ENCODE data around the gene SUN5.
"Not testable (repeated sequence)": the region's sequence is repeated elsewhere in the genome, so short reads cannot be mapped to it uniquely, and the experiment has no call there.

Gene SUN5, protein sequence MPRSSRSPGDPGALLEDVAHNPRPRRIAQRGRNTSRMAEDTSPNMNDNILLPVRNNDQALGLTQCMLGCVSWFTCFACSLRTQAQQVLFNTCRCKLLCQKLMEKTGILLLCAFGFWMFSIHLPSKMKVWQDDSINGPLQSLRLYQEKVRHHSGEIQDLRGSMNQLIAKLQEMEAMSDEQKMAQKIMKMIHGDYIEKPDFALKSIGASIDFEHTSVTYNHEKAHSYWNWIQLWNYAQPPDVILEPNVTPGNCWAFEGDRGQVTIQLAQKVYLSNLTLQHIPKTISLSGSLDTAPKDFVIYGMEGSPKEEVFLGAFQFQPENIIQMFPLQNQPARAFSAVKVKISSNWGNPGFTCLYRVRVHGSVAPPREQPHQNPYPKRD

DNA sequence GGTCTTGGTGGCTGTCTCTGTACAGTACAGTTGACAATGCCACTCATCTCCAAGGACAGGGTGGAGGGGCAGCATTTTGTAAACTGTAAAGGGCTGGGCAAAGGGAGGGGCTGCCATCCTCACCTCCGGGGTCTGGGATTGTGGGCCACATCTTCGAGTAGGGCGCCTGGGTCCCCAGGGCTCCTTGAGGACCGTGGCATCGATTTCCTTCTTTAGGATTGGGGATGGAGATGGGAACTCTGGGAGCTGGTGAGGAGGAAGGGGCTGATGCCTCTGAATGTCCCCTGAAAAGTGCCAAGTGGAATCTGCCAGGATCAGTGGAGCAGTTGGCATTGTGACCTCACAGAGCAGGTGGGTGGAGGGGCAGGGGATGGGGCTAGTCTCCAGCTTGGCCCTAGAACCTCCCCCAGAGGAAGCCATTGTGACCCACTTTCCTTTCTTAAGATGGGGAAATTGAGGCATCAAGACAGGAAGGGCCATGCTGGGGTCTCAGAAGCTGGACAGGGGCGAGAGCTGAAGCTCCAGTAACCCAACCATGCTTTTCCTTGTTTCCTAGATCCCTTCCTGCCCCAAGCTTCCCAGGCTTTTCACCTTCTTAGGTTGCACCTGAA, at the start of gene SUN5:
Gene SUN5 (minus strand): TSS at position 293 of the 611 bp plus-strand sequence. CDS start 93 bp downstream, at position 200.
- no peak within 1 kb of the TSS for H3K4me3 ChIP-seq
- no peak within 1 kb of the TSS for H3K27ac ChIP-seq
- TF ChIP-seq, protein P1, sequence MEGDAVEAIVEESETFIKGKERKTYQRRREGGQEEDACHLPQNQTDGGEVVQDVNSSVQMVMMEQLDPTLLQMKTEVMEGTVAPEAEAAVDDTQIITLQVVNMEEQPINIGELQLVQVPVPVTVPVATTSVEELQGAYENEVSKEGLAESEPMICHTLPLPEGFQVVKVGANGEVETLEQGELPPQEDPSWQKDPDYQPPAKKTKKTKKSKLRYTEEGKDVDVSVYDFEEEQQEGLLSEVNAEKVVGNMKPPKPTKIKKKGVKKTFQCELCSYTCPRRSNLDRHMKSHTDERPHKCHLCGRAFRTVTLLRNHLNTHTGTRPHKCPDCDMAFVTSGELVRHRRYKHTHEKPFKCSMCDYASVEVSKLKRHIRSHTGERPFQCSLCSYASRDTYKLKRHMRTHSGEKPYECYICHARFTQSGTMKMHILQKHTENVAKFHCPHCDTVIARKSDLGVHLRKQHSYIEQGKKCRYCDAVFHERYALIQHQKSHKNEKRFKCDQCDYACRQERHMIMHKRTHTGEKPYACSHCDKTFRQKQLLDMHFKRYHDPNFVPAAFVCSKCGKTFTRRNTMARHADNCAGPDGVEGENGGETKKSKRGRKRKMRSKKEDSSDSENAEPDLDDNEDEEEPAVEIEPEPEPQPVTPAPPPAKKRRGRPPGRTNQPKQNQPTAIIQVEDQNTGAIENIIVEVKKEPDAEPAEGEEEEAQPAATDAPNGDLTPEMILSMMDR (IDR thresholded peaks at IDR 0.05) = no peak
- DNase-seq (ENCODE audit: low spot score) = no peak

- Histone ChIP-seq H3K4me3 (no peak within 1 kb of the TSS), H3K27ac (no peak within 1 kb of the TSS)
- DNase-seq (ENCODE audit: low spot score) = no peak
- TF ChIP-seq, protein P1 (IDR thresholded peaks at IDR 0.05) = no peak
Observed at GRCh38 chr20:33053291-33054106, 49.3 kb upstream of the SUN5 start, which contains the start of gene BPIFB3. Gene BPIFB3 (plus strand): TSS chr20:33053903. CDS start chr20:33055436, 1,533 bp downstream.

GRCh38 chr20:33051333-33051732, 47.1 kb upstream of the SUN5 start:
- Histone ChIP-seq H3K27ac (no peak overlapping the region), H3K4me3 (no peak overlapping the region)
- no peak for DNase-seq (ENCODE audit: low spot score)
- TF ChIP-seq, protein P1 (IDR thresholded peaks at IDR 0.05) = no peak

GRCh38 chr20:33046412-33046811, 42.2 kb upstream of the SUN5 start:
- TF ChIP-seq, protein P1 (IDR thresholded peaks at IDR 0.05) = no peak
- DNase-seq (ENCODE audit: low spot score) = no peak
- Histone ChIP-seq H3K27ac (no peak overlapping the region), H3K4me3 (no peak overlapping the region)

GRCh38 chr20:33045129-33045721, 41.0 kb upstream of the SUN5 start:
- H3K4me3 ChIP-seq; H3K27ac ChIP-seq; DNase-seq (ENCODE audit: low spot score): not testable (repeated sequence)

GRCh38 chr20:33043731-33044181, 39.5 kb upstream of the SUN5 start:
- DNase-seq (ENCODE audit: low spot score) = no peak
- H3K27ac ChIP-seq = no peak overlapping the region
- no peak overlapping the region for H3K4me3 ChIP-seq
- TF ChIP-seq, protein P1 (IDR thresholded peaks at IDR 0.05) = no peak

Measured in coronary artery (tissue), 2 donors.